GM18499 (cell line): ENCODE measurements around the gene AGBL1.

Experiments used
- ATAC-seq: cut with Tn5 transposase; IDR thresholded peaks from one replicate; pipeline ENCODE4 v1.9.1; 2021; ENCODE audit warnings: moderate number of reproducible peaks; ENCODE audit not compliant: insufficient read depth, unreplicated experiment

AGBL1 gene

DNA sequence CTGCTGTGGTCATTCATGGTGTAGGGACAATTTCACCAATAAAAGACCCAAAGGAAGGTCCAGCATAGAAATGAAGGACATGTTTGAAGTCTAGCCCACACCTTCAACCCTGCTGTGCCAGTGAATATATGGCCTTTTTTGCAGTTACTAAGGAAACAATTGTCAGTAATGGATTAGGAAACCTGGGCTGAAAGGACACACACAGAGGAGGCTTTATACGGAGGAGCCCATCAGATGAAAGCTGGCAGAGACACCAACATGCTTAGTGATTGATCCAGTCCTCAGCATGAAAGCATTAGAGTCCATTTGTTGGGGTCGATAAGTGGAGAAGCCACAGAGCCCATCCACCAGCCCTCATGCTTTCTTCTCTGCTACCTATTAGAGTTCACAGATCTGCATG, 584.3 kb downstream of the AGBL1 start:
- ATAC-seq, result no peak

DNA sequence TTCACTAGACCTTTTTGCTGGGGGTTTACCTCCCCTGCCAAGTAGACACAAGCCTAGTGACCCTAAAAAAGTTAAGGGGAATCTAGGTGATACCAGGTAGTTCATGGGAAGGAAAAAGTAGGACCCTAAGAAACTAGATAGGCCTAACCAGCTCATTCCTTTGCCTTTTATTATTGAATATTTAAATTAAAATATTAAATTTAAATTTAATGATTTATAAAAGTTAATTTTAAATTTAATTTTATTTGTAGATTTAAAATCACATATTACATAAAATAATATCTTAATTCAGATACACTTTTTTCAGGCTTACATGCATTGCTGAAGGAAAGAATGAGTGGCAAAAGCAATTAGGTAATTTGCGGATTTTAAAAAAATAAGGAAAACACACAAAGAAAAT, 584.9 kb downstream of the AGBL1 start:
- ATAC-seq, result no peak

DNA sequence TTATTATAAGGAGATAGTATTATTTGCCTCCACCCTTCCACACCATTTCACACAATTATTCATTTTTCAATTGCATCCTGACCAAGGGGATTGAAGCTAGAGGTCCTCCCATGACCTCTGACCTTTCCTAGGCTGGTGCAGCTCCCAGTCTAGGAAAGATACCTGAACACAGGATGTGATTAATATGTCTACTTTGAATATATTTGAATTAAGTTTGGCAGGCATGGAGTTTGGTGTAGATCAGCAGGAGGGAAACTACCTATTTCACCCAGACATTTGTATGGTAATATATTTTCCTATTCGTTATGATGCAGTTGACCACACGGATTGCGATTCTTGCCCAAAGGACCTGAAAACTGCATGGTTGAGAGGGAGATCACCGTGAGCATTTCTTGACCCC, 596.3 kb downstream of the AGBL1 start:
- ATAC-seq, result no peak

- no peak for ATAC-seq
Measured at GRCh38 chr15:86677278-86677677, 597.6 kb downstream of the AGBL1 start.

GRCh38 chr15:86685263-86685662, 605.6 kb downstream of the AGBL1 start:
- no peak for ATAC-seq

DNA sequence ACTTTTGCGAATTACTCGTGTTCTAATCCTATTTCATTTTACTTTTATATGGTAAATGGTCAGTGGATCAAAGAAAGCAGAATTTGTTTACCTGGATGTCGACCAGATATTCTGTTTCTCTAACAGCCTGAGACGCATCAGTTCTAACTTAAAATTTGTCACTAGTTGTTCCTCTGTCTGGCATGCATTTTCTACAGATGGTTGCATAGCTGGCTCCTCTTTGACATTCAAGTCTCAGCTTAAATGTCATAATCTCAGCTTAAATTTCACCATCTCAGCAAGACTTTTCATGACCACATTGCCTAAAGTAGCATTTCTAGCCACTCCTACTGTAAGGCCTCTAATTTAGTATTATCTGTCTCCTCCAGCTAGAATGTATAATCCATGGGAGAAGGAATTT, 609.3 kb downstream of the AGBL1 start:
- ATAC-seq, result no peak

DNA sequence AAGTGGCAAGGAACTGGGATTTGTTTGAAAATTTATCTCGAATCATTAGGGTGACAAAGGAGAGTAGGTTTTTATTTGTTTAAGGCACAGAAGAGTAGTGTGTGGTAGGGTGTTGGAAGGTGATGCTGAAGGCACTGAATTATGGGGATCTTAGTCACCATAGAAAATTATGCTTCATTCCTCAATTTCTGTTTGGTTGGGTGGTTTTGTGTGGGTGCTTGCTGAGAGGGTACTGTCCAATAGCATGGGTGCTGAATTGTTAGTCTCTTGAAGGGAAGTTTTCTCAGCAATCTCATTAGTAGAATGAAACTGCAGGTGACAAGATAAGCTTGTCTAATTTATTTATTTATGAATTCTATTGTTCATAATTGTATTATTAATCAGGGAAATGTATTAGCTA, 610.9 kb downstream of the AGBL1 start:
- no peak for ATAC-seq

- ATAC-seq, result no peak
Measured at GRCh38 chr15:86691091-86691663, 611.5 kb downstream of the AGBL1 start.

GRCh38 chr15:86700864-86701610, 621.4 kb downstream of the AGBL1 start:
- no peak for ATAC-seq

GRCh38 chr15:86701611-86701963, 621.9 kb downstream of the AGBL1 start:
- ATAC-seq, result no peak

GRCh38 chr15:86706813-86707212, 627.1 kb downstream of the AGBL1 start:
- ATAC-seq, result no peak

GRCh38 chr15:86711476-86711875, 631.8 kb downstream of the AGBL1 start:
- no peak for ATAC-seq

DNA sequence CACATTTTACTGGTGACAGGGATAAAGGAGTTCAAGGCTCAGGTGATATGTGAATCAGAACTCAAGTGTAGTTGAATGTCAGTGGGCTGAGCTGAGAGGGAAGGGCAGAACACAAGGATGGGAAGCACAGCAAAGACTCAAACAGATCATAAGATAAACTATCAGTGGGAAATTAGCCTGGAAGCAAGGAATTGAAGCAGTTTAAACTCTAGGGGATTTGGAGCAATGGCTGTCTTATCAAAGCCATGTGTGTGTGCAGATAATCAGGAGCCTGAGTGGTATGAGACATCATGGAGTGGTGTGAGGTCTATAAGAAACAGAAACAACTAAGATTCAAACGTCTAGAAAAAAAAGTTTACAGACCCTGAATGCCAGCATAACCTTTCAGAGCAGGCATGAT, 634.6 kb downstream of the AGBL1 start:
- ATAC-seq, result no peak

DNA sequence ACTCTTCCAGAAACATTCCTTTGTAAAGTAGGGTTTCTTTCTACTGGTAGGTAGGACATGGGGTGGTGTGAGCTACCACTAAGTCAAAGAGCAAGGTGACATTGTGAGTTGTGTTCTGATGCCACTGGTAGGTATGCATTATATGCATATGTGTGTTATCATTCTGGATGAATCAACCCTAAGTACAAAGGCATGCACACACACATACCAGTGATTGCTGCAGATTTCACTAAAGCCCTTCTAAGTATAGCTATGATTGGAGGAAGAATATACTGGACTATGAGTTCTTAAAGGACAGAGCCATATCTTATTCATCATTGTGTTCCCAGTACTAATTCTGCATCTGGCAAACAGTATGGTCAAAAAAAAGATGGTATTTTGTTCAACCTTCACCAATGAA, 646.0 kb downstream of the AGBL1 start:
- ATAC-seq, result no peak

DNA sequence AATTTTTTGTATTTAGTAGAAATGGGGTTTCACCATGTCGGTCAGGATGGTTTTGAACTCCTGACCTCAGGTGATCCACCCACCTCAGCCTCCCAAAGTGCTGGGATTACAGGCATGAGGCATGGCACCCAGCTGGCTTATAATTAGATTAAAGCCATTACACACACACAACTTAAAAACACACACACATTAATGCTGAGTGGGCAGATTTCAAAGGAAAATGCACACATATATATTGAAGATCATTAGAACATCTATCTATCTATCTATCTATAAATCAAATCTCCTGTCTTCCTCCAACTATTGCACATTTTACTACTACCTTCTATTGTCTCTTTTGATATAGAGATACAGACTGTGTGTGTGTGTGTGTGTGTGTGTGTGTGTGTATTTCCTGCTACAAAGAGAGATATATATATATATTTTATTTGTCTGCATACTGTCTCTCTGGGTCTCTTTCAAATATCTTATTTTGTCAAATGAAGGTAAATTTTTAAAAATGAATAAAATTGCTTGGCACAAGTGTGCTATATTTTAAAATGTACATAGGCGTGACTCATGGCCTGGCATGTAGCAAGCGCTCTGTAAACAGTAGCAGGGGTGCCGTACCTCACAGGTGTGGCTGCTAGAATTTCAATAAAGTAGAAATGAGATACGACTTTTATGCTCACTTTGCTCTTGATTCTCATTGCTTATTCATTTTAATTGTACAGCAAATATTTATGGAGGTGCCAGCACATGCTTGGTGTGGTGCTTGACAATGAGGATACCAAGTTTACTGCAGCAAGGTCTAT, 655.8 kb downstream of the AGBL1 start:
- ATAC-seq, result no peak

- ATAC-seq, result no peak
Measured at GRCh38 chr15:86741917-86742316, 662.2 kb downstream of the AGBL1 start.

- no peak for ATAC-seq
Measured at GRCh38 chr15:86743283-86743903, 663.7 kb downstream of the AGBL1 start.

GRCh38 chr15:86744198-86744780, 664.6 kb downstream of the AGBL1 start:
- ATAC-seq, result no peak

DNA sequence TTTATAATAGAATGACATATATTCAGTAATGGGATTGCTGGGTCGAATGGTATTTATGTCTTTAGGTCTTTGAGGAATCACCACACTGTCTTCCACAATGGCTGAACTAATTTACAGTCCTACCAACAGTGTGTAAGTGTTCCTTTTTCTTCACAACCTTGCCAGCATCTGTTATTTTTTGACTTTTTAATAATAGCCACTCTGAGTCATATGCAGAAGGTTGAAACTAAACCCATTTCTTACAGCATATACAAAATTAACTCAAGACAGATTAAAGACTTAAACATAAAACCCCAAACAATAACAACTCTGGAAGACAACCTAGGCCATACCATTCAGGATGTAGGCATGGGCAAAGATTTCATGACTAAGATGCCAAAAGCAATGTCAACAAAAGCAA, 671.4 kb downstream of the AGBL1 start:
- ATAC-seq, result no peak

DNA sequence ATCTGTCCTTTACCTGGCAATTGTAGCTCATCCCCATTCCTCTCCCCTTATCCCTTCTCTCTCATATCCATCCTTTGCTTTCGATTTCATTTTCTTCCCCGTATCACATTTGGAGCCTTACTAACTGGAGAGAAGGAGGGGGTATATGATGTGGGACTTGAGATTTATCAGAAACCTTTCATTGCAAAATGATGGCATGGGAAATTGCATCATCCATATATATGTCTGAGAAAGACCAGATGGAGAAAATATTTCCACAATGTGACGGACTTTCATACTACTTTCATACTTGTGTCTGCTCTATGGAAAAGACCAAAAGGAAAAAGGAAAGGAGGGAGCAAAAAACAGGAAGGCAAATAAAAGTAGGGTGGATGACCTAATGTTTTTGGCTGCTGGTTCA, 675.2 kb downstream of the AGBL1 start:
- no peak for ATAC-seq

GRCh38 chr15:86756688-86757087, 677.0 kb downstream of the AGBL1 start:
- no peak for ATAC-seq
